ENCODE results near the gene RAPGEF3. TPM values are rescaled to one million over a fixed set of nuclear protein-coding genes. Genes with fewer than 3 reads are reported as not detected.

Gene RAPGEF3
- total RNA-seq, 4 donors from 2014 or later: 24.2 to 270 (median 59.1) TPM

DNA sequence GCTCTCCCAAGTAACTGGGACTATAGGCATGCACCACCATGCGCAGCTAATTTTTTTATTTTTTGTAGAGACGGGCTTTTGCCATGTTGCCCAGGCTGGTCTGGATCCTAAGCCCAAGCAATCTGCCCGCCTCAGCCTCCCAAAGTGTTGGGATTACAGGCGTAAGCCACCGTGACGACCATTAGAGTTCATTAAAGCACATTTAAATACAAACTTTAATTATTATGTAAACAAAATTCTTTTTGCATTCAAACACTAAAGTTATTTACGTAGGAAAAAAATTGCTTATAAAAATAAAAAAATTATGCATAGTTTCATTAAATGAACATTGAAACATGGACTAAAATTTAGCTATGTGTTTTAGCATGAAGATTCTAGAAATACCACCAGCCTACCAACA lies 60.0 kb downstream of the RAPGEF3 start:
- no peak for ATAC-seq (ENCODE audit: low FRiP score)

DNA sequence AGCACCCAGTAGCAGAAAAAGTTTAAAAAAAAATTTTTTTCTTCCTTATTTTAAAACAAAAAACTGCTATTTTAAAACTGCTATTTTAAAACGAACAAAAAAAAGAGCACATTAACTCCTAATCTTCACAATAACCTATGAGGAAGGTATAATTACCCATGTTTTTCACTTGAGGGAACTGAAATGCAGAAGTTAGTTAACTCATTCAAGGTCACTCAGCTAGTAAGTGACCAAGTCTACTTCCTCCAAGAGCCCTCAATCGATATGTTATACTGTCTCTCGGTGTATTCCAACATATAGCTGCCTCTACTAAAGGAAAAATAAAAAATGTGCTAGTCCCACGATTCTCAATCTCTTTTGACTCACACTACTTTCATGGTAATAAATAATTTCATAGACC lies 60.6 kb downstream of the RAPGEF3 start:
- TF ChIP-seq, protein P1, sequence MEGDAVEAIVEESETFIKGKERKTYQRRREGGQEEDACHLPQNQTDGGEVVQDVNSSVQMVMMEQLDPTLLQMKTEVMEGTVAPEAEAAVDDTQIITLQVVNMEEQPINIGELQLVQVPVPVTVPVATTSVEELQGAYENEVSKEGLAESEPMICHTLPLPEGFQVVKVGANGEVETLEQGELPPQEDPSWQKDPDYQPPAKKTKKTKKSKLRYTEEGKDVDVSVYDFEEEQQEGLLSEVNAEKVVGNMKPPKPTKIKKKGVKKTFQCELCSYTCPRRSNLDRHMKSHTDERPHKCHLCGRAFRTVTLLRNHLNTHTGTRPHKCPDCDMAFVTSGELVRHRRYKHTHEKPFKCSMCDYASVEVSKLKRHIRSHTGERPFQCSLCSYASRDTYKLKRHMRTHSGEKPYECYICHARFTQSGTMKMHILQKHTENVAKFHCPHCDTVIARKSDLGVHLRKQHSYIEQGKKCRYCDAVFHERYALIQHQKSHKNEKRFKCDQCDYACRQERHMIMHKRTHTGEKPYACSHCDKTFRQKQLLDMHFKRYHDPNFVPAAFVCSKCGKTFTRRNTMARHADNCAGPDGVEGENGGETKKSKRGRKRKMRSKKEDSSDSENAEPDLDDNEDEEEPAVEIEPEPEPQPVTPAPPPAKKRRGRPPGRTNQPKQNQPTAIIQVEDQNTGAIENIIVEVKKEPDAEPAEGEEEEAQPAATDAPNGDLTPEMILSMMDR (IDR thresholded peaks at IDR 0.05): no peak
- no peak for ATAC-seq (ENCODE audit: low FRiP score)

More for the DNA sequence above, 60.0 kb downstream of the RAPGEF3 start:
- TF ChIP-seq, protein P1 (IDR thresholded peaks at IDR 0.05): no peak
- DNase-seq (ENCODE audit: low spot score): no peak

DNA sequence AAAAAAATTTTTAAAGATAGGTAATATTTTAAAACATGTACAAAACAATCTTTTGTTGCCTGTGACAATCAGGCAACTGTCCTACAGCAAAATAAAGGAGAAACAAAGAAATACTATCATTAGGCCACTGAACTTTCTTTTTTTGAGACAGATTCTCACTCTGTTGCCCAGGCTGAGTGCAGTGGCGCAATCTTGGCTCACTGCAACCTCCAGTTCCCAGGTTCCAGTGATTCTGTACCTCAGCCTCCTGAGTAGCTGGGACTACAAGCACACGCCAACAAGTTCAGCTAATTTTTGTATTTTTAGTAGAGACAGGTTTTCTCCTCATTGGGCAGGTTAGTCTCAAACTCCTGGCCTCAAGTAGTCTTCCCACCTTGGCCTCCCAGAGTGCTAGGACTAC lies 69.5 kb downstream of the RAPGEF3 start:
- DNase-seq (ENCODE audit: low spot score) (no peak), ATAC-seq (ENCODE audit: low FRiP score) (no peak)

More for the DNA sequence above, 60.6 kb downstream of the RAPGEF3 start:
- no peak for DNase-seq (ENCODE audit: low spot score)

DNA sequence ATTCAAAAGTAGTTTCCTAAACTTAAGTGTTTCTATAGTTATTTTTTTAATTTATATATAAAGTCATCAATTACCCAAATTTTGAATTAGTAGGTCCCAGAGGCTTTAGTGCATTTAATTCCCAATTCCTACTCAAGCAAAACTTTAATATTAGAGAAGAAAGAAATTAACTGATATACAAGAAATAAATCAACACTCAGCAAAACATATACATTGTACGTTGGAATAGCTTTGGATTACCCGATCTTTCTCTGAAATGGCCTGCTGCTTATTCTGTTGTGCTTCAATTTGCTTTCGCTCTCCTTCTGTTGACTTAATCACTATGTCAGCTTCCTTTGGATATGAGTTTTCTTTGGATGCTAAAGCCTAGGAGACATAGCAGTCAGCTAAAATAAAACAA lies 71.0 kb downstream of the RAPGEF3 start:
- DNase-seq (ENCODE audit: low spot score) (no peak), ATAC-seq (ENCODE audit: low FRiP score) (no peak)
- TF ChIP-seq, protein P1 (IDR thresholded peaks at IDR 0.05): no peak

More for the DNA sequence above, 69.5 kb downstream of the RAPGEF3 start:
- TF ChIP-seq, protein P1 (IDR thresholded peaks at IDR 0.05): no peak

DNA sequence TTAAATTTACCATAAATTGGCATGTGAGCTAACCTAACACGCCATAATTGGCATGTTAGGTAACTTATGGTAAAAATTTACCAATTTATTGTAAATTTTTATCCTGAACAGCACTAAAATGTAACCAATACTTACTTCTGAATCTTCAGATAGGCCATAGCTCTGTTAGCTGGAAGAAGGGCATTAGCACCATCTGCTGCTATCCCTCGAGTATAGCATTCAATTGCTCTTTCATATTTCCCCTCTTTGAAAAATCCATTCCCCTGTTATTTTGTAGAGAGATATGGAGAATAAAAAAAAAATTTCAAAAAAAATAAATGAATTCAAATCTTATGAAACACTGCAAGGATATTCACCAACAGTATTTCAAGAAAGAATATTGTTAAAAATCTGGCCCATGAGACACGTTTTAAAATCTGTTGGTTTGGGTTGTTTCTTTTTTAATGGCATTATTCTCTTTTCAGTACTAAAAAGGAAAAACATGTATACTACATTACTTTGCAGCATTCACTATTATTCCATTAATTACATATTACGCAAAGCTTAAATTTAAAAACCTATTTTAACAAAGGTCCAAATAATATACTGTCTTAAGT lies 71.9 kb downstream of the RAPGEF3 start:
- ATAC-seq (ENCODE audit: low FRiP score): no peak

More for the DNA sequence above, 71.9 kb downstream of the RAPGEF3 start:
- no peak for DNase-seq (ENCODE audit: low spot score)
- TF ChIP-seq, protein P1 (IDR thresholded peaks at IDR 0.05): no peak

Other genes with a start within 250 kb of the RAPGEF3 start
- gene RPAP3, start 52.9 kb downstream of the RAPGEF3 start, total RNA-seq: 10 to 100 TPM; 10.5 to 14.2 (median 12.7) TPM
- gene ENDOU, start 33.4 kb downstream of the RAPGEF3 start, total RNA-seq: 1 to 10 TPM; 2.1 to 2.7 (median 2.2) TPM
- gene SLC48A1, start 14.4 kb upstream of the RAPGEF3 start, total RNA-seq: 10 to 100 TPM; 27.6 to 50.3 (median 48.1) TPM
- gene HDAC7, start 61.0 kb upstream of the RAPGEF3 start, total RNA-seq: 100 to 1,000 TPM in 1 of 4 donors, 10 to 100 TPM in 3; 40.3 to 102 (median 62.9) TPM
- gene VDR, start 146.1 kb upstream of the RAPGEF3 start, total RNA-seq: 1 to 10 TPM; 2.8 to 10.0 (median 6.3) TPM
- gene TMEM106C, start 204.7 kb upstream of the RAPGEF3 start, total RNA-seq: 10 to 100 TPM; 27.3 to 87.5 (median 62.1) TPM
- gene COL2A1, start 245.6 kb upstream of the RAPGEF3 start, total RNA-seq: under 1 TPM in 2 of 4 donors, not detected in 2; 0.12 to 0.56 TPM